Erythroblast (primary cell): Measurements from ENCODE around the gene SPATS2.

Experiments used
- GATA1 ChIP-seq: IDR thresholded peaks from 2 replicates; pipeline ENCODE4 v1.6.1; 2011; ENCODE audit warnings: low read depth, mild to moderate bottlenecking, control low read depth, low read length, moderate library complexity
- POLR2A ChIP-seq: IDR thresholded peaks from 2 replicates; pipeline ENCODE4 v1.6.1; 2011; ENCODE audit warnings: mild to moderate bottlenecking, low read length

- no peak for TF ChIP-seq POLR2A
- TF ChIP-seq GATA1 = no peak
Measured at GRCh38 chr12:49519574-49519936, 152.3 kb downstream of the SPATS2 start.
